GM06990 (cell line): ENCODE data around the gene BAIAP2L1.

Experiments
- DNase-seq: peaks from one replicate; pipeline ENCODE4 v3.0.0-alpha.2; 2011; ENCODE audit not compliant: insufficient read length; ENCODE audit errors: extremely low read depth
- H3K27me3 ChIP-seq: replicated peaks from 2 replicates; pipeline ENCODE4 v1.6.0; 2011; ENCODE audit warnings: low read length; ENCODE audit not compliant: control insufficient read depth, insufficient read depth
- H3K36me3 ChIP-seq: 2 replicates; pipeline ENCODE4 v1.5.1; 2011; ENCODE audit warnings: low read length; ENCODE audit not compliant: control insufficient read depth, insufficient read depth
- H3K4me3 ChIP-seq: replicated peaks from 2 replicates; pipeline ENCODE4 v1.5.1; 2011; ENCODE audit warnings: low read depth, mild to moderate bottlenecking, control low read depth, low read length
- CTCF ChIP-seq: IDR thresholded peaks from 2 replicates; pipeline ENCODE4 v1.5.1; 2011; ENCODE audit warnings: low read length, control low read depth, mild to moderate bottlenecking, inconsistent platforms; ENCODE audit not compliant: insufficient read depth, poor library complexity, severe bottlenecking

BAIAP2L1 gene

DNA sequence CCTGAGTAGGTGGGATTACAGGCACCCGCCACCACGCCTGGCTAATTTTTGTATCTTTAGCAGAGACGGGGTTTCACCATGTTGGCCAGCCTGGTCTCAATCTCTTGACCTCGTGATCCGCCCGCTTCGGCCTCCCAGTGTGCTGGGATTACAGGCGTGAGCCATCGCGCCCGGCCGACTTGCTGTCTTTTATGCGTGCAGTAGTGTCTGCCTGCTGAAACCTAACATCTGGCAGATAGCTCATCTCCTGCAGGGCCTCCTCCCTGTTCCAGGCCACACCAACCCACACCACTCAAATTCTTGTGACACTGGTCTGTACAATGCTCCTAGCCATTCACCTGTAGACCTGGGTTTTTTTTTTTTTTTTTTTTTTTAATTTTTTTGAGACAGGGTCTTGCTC lies 41.5 kb downstream of the BAIAP2L1 start:
- no peak for TF ChIP-seq CTCF
- DNase-seq, result no peak
- no peak overlapping the region for H3K4me3 ChIP-seq
- H3K27me3 ChIP-seq, result no peaks in the 10 kb centered on the region
- H3K36me3 ChIP-seq, result peaks cover 15% of the 10 kb centered on the region

- Histone ChIP-seq H3K36me3 (peaks cover 16% of the 10 kb centered on the region), H3K4me3 (no peak overlapping the region), H3K27me3 (no peaks in the 10 kb centered on the region)
- DNase-seq, result no peak
- TF ChIP-seq CTCF, result no peak
Measured at GRCh38 chr7:98358706-98359105, 42.2 kb downstream of the BAIAP2L1 start.

- peaks cover 16% of the 10 kb centered on the region for H3K36me3 ChIP-seq
- H3K27me3 ChIP-seq, result no peaks in the 10 kb centered on the region
- no peak for DNase-seq
- TF ChIP-seq CTCF, result no peak
- H3K4me3 ChIP-seq, result no peak overlapping the region
Measured at GRCh38 chr7:98357751-98358161, 43.1 kb downstream of the BAIAP2L1 start.

GRCh38 chr7:98355250-98355538 lies 45.7 kb downstream of the BAIAP2L1 start:
- no peak for TF ChIP-seq CTCF
- no peak for DNase-seq
- H3K36me3 ChIP-seq, result peaks cover 13% of the 10 kb centered on the region
- H3K27me3 ChIP-seq, result no peaks in the 10 kb centered on the region
- H3K4me3 ChIP-seq, result no peak overlapping the region

DNA sequence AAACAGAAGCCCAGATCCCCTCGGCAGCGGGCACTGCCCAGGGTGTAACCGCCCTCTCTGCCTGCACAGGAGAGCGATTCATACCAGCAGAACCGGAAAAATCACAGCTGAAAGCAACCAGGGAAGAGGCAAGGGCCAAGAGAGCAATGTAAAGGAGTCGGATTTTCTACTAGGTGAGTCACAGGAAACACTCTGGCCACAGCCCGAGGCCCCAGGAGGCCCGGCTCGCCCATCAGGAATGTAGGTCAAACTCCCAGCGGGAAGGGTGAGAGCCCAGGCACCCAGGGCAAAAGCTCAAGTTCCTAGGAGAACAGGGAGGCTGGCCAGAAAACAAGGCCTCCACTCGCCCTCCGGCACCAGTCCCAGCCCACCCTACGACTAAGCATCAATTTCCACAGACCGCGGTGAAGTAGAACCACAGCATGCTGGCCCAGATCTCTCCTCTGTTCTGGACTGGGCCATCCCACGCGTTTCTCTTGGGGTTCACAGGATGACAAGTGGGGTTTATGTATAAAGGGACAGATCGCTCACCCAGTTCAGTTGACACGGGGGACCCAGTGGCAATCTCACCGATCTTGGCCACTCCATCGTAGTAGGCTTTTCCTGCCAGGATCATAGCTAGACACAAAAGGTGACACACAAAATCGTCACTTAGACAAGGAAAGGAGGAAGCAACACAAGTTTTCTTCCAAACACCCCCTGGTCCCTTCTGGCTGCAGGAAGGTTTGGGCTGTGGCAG lies 46.2 kb downstream of the BAIAP2L1 start:
- DNase-seq, result no peak
- no peak for TF ChIP-seq CTCF
- Histone ChIP-seq H3K4me3 (no peak overlapping the region), H3K27me3 (no peaks in the 10 kb centered on the region), H3K36me3 (peaks cover 13% of the 10 kb centered on the region)

DNA sequence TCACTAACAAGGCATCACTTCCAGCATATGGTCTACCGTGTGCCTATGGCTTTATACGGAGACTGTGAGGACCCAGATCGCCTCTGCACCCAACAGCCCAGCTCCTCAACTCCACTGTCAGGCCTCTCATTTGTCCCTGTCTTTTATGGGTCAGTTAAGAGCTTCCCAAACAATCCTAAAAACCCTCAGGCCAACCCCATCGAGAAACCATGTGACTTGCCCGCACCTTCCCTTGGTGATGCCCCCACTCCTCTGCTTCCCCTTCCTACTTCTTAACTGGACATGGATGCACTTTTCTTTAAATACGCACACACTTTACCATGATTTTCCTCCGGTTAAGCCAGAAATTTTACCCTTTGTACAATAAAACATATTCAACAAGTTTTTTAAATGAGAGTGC lies 46.8 kb downstream of the BAIAP2L1 start:
- H3K4me3 ChIP-seq, result no peak overlapping the region
- peaks cover 13% of the 10 kb centered on the region for H3K36me3 ChIP-seq
- no peak for DNase-seq
- TF ChIP-seq CTCF, result no peak
- H3K27me3 ChIP-seq, result no peaks in the 10 kb centered on the region
